HL-60/S4 treated with phorbol 12-myristate 13-acetate at 8.2 ng/mL for 4 days and 3 days (cell line): Measurements from ENCODE around the gene TMEM229B.

ENCODE experiments used
- in situ Hi-C: fragments of 300-500 bp; cut with MboI; formaldehyde crosslinking; loops from 2 replicates; pipeline ENCODE4 v1.15.0; 2022; ENCODE audit warnings: low sequenced_read_pairs

The TMEM229B gene

GRCh38 chr14:67487332-67487731, 1.2 kb downstream of the TMEM229B start:
- in situ Hi-C loops, result no loop called here

GRCh38 chr14:67486890-67487289, 1.6 kb downstream of the TMEM229B start:
- in situ Hi-C loops, result no loop called here

GRCh38 chr14:67485501-67486095, 2.9 kb downstream of the TMEM229B start:
- in situ Hi-C loops, result no loop called here

- in situ Hi-C loops, result no loop called here
These were observed 4.8 kb downstream of the TMEM229B start for GRCh38 chr14:67483579-67484285.

- in situ Hi-C loops, result no loop called here
These were observed 6.0 kb downstream of the TMEM229B start for GRCh38 chr14:67482231-67483164.

GRCh38 chr14:67480011-67480410, 8.5 kb downstream of the TMEM229B start:
- in situ Hi-C loops, result no loop called here

GRCh38 chr14:67478800-67479084, 9.8 kb downstream of the TMEM229B start:
- in situ Hi-C loops, result no loop called here

- in situ Hi-C loops, result no loop called here
These were observed 10.4 kb downstream of the TMEM229B start for GRCh38 chr14:67477926-67478799.

- in situ Hi-C loops, result no loop called here
These were observed 14.2 kb downstream of the TMEM229B start for GRCh38 chr14:67474366-67474765.

- in situ Hi-C loops, result no loop called here
These were observed 15.0 kb downstream of the TMEM229B start for GRCh38 chr14:67473290-67474082.

GRCh38 chr14:67472726-67473125, 15.8 kb downstream of the TMEM229B start:
- in situ Hi-C loops, result no loop called here

- in situ Hi-C loops, result no loop called here
These were observed 18.6 kb downstream of the TMEM229B start for GRCh38 chr14:67469954-67470353.

- in situ Hi-C loops, result no loop called here
These were observed 20.2 kb downstream of the TMEM229B start for GRCh38 chr14:67468378-67468730.

GRCh38 chr14:67467134-67467533, 21.4 kb downstream of the TMEM229B start:
- in situ Hi-C loops, result no loop called here

GRCh38 chr14:67464879-67465278, 23.6 kb downstream of the TMEM229B start:
- in situ Hi-C loops, result no loop called here

GRCh38 chr14:67464377-67464776, 24.1 kb downstream of the TMEM229B start:
- in situ Hi-C loops, result no loop called here

GRCh38 chr14:67463900-67464299, 24.6 kb downstream of the TMEM229B start:
- in situ Hi-C loops, result no loop called here

GRCh38 chr14:67461996-67462395, 26.5 kb downstream of the TMEM229B start:
- in situ Hi-C loops, result no loop called here

GRCh38 chr14:67461341-67461985, 27.1 kb downstream of the TMEM229B start:
- in situ Hi-C loops, result no loop called here

- in situ Hi-C loops, result no loop called here
These were observed 29.2 kb downstream of the TMEM229B start for GRCh38 chr14:67459336-67459735.
